Heart right ventricle (tissue), 16 donors: ENCODE data around the gene CPNE2. TPM values are rescaled to one million over a fixed set of nuclear protein-coding genes. Genes with fewer than 3 reads are reported as not detected.
A peak's percentile ranks its signal among the peaks of the same experiment; 100 is the strongest.
"Not testable (repeated sequence)": the region's sequence is repeated elsewhere in the genome, so short reads cannot be mapped to it uniquely, and the experiment has no call there.

ENCODE experiments used
- ATAC-seq, 8 donors: fragments of 200-7000 bp; cut with Tn5 transposase; one replicate each; pipeline ENCODE4 v1.9.1; 2020; ENCODE audit warnings: mild to moderate bottlenecking in 8 of 8, moderate library complexity in 8 of 8, moderate number of reproducible peaks in 1 of 8
- DNase-seq, 2 donors: peaks; one replicate each; pipeline ENCODE4 v3.0.0-alpha.2; 2020
- H3K27ac ChIP-seq, 10 donors: fragments of 200-600 bp; sonication (generic) in 2 of 10; one replicate each; pipeline versions ENCODE4 v1.5.0 to v1.8.0; 2020 to 2022; ENCODE audit warnings: mild to moderate bottlenecking in 3 of 10
- H3K27me3 ChIP-seq, 7 donors: fragments of 200-600 bp; one replicate each; pipeline ENCODE4 v1.8.0; 2021 to 2022; ENCODE audit warnings: mild to moderate bottlenecking in 2 of 7
- H3K36me3 ChIP-seq, 9 donors: fragments of 200-600 bp; sonication (generic) in 1 of 9; one replicate each; pipeline versions ENCODE4 v1.5.0 to v1.8.0; 2020 to 2022; ENCODE audit warnings: mild to moderate bottlenecking in 2 of 9
- H3K4me1 ChIP-seq, 9 donors: fragments of 200-600 bp; sonication (generic) in 1 of 9; one replicate each; pipeline versions ENCODE4 v1.5.0 to v1.8.0; 2020 to 2022; ENCODE audit warnings: mild to moderate bottlenecking in 4 of 9
- H3K4me3 ChIP-seq, 10 donors: fragments of 200-600 bp; sonication (generic) in 2 of 10; one replicate each; pipeline versions ENCODE4 v1.5.0 to v1.8.0; 2020 to 2022; ENCODE audit warnings: mild to moderate bottlenecking in 7 of 10, moderate library complexity in 2 of 10
- H3K9me3 ChIP-seq, 11 donors: fragments of 200-600 bp in 10 of 11; sonication (generic) in 2 of 11; one replicate each; pipeline versions ENCODE4 v1.5.0 to v1.8.0; 2013 to 2022; ENCODE audit warnings: mild to moderate bottlenecking in 2 of 11, control low read depth in 1 of 11, moderate library complexity in 1 of 11
- CTCF ChIP-seq, 9 donors: fragments of 200-600 bp; sonication (generic) in 2 of 9; IDR thresholded peaks; one replicate each; pipeline versions ENCODE4 v1.5.0 to v1.8.0; 2021 to 2022; ENCODE audit warnings: antibody characterized with exemption in 9 of 9, mild to moderate bottlenecking in 5 of 9, moderate library complexity in 1 of 9
- WGBS, 2 donors: extraction: QIAGEN DNeasy Blood & Tissue Kit; methylation state at CpG; one replicate each; pipeline ENCODE4 v1.1.7; 2013; ENCODE audit warnings: inconsistent platforms in 1 of 2; 5-methylcytosine and 5-hydroxymethylcytosine counted together
- intact Hi-C, 10 donors: fragments of 100-400 bp; cut with DNase I; formaldehyde crosslinking; loops; one replicate each; pipeline versions ENCODE4 v1.11.1 to v1.14.2; 2022
- polyA plus RNA-seq, 2 donors: library from polyadenylated mRNA; stranded (reverse); fragments of 200-250 nt; gene quantifications; one replicate each; pipeline ENCODE4 v1.2.3, GENCODE V29; 2013
- total RNA-seq, 10 donors: library from RNA; stranded (reverse); fragmentation: NEBNext Ultra II Directional in 3 of 10; extraction: Animal tissue kit (Norgen Biotek cat#: 25700) in 3 of 10; gene quantifications; one replicate each; pipeline versions ENCODE4 v1.2.1 to v1.2.4, GENCODE V29; 2021 to 2023
- donor health status: Arrhythmogenic right ventricular cardiomyopathy.
- donor health status: ischemic (EF 13 %, LVEDD 7.1; RV severe dilation, severe dysfunction).
- donor health status: healthy with polysubstance abuse.
- donor health status: DM: no; HTN: yes; CAD: no.
- donor health status: DM: no; HTN: no; CAD: no.
- donor health status: ischemic (EF 25% LVEDD 6.9; RV normal size, moderate dysfunction).
- donor health status: ischemic (EF 25% LVEDD 5.7; RV mildly dilated, moderate dysfunction).
- donor health status: healthy.
- donor health status: DM: yes; HTN: yes; CAD: no.
- donor health status: Ischemic cardiomyopathy.
- donor health status: ischemic (EF 35%, LVEDD 5.7; RV mildly dilated, moderate dysfunction).
- donor health status: nonischemic (EF 11% LVEDD 7.7; RV severe dilation, severe dysfunction).
- donor health status: DM: yes; HTN: yes; CAD: no.
- donor health status: PGD.
- donor health status: ischemic (EF 29% LVEDD 5.4; RV normal size, mild dysfunction).
- donor health status: nonischemic (EF 23%, LVEDD 6.1; RV moderate dilation, normal function).

The CPNE2 gene
- total and polyA plus RNA-seq, 12 donors: 6.5 to 32.1 (median 11.0) TPM

- DNase-seq (no peak), ATAC-seq (peak in 4 of 8 donors; percentile 1 to 6 (median 3))
- WGBS, 2 donors: 3% methylated on average over 28 of the region's 28 CpGs
- H3K27ac ChIP-seq: peak overlapping the region; percentile 82 to 96 (median 92)
- H3K4me3 ChIP-seq: peak overlapping the region; percentile 76 to 99 (median 80)
- no peaks in the 10 kb centered on the region for H3K9me3 ChIP-seq
- peaks cover 0 to 59% (median 44%) of the 10 kb centered on the region in 9 donors for H3K4me1 ChIP-seq
- intact Hi-C loops: loop anchor here in 1 of 10 donors (5.0 kb wide), 1 partner anchor 110 kb away; no protein-coding TSS in a partner anchor
- TF ChIP-seq CTCF (IDR thresholded peaks at IDR 0.05): no peak
- H3K36me3 ChIP-seq: peaks cover 0 to 11% (median 0%) of the 10 kb centered on the region in 9 donors
- no peaks in the 10 kb centered on the region for H3K27me3 ChIP-seq
Observed at GRCh38 chr16:57186872-57187854, 94.8 kb downstream of the CPNE2 start.

- DNase-seq, H3K9me3 ChIP-seq, ATAC-seq, H3K27me3 ChIP-seq: not testable (repeated sequence)
- peaks cover 0 to 65% (median 43%) of the 10 kb centered on the region in 9 donors for H3K4me1 ChIP-seq
- peaks cover 0 to 11% (median 0%) of the 10 kb centered on the region in 9 donors for H3K36me3 ChIP-seq
- H3K27ac ChIP-seq: peak overlapping the region in 7 of 10 donors; percentile 85 to 96 (median 92)
- 81 to 84% methylated on average over 17 to 18 of the region's 18 CpGs for WGBS, 2 donors
- intact Hi-C loops: loop anchor here in 1 of 10 donors (5.0 kb wide), 1 partner anchor 109 kb away; no protein-coding TSS in a partner anchor
- H3K4me3 ChIP-seq: peak overlapping the region in 8 of 10 donors; percentile 76 to 97 (median 80)
Observed at GRCh38 chr16:57187902-57188710, 95.7 kb downstream of the CPNE2 start.

- H3K27me3 ChIP-seq: no peaks in the 10 kb centered on the region
- ATAC-seq (no peak), DNase-seq (no peak)
- H3K27ac ChIP-seq: no peak overlapping the region
- intact Hi-C loops: loop anchor here in 1 of 10 donors (5.0 kb wide), 1 partner anchor 109 kb away; no protein-coding TSS in a partner anchor
- no peak for TF ChIP-seq CTCF (IDR thresholded peaks at IDR 0.05)
- no peak overlapping the region for H3K4me3 ChIP-seq
- peaks cover 0 to 68% (median 42%) of the 10 kb centered on the region in 9 donors for H3K4me1 ChIP-seq
- no peaks in the 10 kb centered on the region for H3K9me3 ChIP-seq
- WGBS, 2 donors: 92 to 95% methylated on average over 9 of the region's 9 CpGs
- H3K36me3 ChIP-seq: peaks cover 0 to 11% (median 0%) of the 10 kb centered on the region in 9 donors
Observed at GRCh38 chr16:57188711-57189002, 96.3 kb downstream of the CPNE2 start.

- not testable (repeated sequence) for ATAC-seq, H3K4me3 ChIP-seq, DNase-seq, H3K27me3 ChIP-seq, H3K9me3 ChIP-seq, H3K27ac ChIP-seq
- WGBS, 2 donors: 97 to 98% methylated on average over 4 of the region's 4 CpGs
- Histone ChIP-seq H3K4me1 (peaks cover 0 to 68% (median 43%) of the 10 kb centered on the region in 9 donors), H3K36me3 (peaks cover 0 to 11% (median 0%) of the 10 kb centered on the region in 9 donors)
- intact Hi-C loops: loop anchor here in 1 of 10 donors (5.0 kb wide), 1 partner anchor 108 kb away; no protein-coding TSS in a partner anchor
Observed at GRCh38 chr16:57189527-57189926, 97.1 kb downstream of the CPNE2 start.

- H3K27ac ChIP-seq: no peak overlapping the region
- intact Hi-C loops: no loop called here
- no peak for TF ChIP-seq CTCF (IDR thresholded peaks at IDR 0.05)
Observed at GRCh38 chr16:57190136-57190535, 97.8 kb downstream of the CPNE2 start.

More at GRCh38 chr16:57190136-57190535, 97.8 kb downstream of the CPNE2 start:
- ATAC-seq: no peak
- Histone ChIP-seq H3K4me3 (no peak overlapping the region), H3K4me1 (peaks cover 0 to 68% (median 41%) of the 10 kb centered on the region in 9 donors), H3K36me3 (peaks cover 0 to 11% (median 0%) of the 10 kb centered on the region in 9 donors), H3K27me3 (no peaks in the 10 kb centered on the region), H3K9me3 (no peaks in the 10 kb centered on the region)
- no peak for DNase-seq
- WGBS, 2 donors: 94 to 98% methylated on average over 2 of the region's 2 CpGs
